ENCODE data around the gene EPHB4.

The EPHB4 gene

DNA sequence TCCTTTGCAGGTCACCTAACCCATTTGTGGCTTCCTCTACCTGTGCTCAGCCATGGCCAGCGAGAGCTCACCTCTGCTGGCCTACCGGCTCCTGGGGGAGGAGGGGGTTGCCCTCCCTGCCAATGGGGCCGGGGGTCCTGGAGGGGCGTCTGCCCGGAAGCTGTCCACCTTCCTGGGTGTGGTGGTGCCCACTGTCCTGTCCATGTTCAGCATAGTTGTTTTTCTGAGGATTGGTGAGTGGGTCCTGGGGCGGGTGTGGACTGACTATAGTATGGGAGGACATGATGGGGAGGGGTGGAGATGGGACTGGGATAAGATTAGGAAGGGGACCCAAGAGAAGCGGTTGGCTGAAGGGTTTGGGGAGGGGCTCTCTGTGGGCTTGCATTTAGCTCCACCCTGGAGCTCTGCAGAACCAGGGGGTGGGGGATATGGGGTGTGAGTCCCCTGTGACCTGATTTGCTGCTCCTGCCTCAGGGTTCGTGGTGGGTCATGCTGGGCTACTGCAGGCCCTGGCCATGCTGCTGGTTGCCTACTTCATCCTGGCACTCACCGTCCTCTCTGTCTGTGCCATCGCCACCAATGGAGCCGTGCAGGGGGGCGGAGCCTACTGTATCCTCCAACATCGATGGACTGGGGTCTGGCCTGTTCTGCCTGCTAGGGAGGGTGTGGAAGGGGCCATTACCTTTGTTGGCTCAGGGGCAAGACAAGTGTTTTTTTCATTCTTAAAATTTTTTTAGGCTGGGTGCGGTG lies 27.0 kb upstream of the EPHB4 start:
- no peak for DNase-seq

DNA sequence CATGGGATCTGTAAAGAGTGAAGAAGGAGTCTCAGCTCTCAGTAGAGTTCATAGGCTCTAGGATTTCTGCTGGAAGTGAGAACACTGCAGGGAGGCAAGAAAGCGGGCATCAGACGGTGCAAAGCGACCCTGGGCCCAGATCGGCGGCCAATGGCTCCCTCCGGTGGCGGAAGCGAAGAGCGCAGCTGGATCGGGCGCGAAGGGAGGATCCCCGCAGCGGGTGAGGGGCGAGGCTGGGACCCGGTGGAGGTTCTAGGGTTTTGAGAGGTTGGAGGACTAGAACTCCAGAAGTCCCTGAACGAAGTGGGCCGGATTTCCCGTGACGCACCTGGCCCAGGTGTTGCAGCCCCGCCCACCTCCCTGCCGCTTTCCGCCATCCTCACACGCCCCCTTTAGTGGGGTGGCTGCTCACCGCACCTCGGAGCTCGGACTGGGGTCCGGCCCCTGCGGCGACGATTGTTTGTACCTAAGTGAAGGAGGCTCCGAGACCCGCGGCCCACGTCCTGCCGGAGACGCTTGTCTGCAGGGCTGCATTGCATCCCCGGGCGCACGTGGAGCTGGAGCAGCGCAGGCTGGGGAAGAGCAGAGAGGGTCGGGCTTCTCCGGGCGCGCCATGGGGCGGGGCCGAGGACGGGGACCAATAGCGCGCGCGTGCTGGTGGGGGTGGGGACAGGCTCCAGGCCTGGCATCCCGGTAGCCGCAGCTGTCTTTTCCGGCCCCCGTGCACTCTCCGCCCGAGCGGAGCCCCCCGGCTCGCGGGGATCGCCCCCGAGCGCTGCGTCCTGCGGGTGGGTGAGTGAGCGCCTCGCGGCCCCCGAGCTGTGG lies 24.9 kb upstream of the EPHB4 start, which contains the start of gene SLC12A9:
TSS of gene SLC12A9 (plus strand) at position 666 of the 825 bp plus-strand sequence. CDS start 1,485 bp downstream, outside the sequence.
- peak; percentile 93 for DNase-seq

DNA sequence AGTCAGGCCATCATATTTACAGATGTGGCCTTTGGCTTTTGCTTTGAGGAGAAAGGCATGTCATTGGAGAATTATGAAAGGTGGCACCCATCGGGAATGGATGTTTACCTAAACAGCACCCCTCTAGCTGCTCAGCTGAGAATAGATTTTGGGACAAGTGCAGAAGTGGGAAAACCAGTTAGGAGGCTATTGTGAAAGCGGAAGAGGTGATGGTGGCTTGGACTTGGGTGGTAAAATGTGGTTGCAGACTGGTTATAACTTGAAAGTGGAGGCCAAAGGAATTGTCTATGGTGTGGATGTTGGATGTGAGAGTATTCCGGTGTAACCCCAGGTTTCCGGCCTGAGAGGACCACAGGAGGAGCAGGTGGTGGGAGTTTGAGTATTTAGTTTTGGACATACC lies 20.0 kb upstream of the EPHB4 start:
- DNase-seq = no peak

DNA sequence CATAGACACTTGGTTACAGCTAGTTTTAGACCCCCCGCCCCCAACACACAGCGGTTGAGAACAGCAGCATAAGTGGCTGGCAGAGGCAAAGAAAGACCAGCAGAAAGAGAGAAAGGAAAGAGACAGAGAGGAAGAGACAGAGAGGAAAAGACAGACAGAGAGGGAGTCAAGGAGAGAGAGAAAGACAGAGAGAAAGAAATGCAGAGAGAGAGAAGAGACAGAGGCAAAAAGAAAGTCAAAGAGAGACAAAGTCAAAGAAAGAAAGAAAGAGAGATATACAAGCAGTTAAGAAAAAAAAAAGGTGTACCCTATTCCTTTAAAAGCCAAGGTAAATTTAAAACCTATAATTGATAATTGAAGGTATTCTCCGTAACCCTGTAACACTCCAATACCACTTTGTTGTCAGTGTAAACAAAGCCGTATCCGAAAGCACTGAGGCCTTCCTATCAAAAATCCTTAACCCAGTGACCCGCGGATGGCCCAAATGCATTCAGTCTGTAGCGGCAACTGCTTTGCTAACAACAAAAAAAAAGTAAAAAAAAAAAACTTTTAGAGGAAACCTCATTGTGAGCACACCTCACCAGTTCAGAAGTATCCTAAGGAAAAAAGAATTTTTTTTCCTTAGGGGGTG lies 13.3 kb upstream of the EPHB4 start:
- DNase-seq = no peak

DNA sequence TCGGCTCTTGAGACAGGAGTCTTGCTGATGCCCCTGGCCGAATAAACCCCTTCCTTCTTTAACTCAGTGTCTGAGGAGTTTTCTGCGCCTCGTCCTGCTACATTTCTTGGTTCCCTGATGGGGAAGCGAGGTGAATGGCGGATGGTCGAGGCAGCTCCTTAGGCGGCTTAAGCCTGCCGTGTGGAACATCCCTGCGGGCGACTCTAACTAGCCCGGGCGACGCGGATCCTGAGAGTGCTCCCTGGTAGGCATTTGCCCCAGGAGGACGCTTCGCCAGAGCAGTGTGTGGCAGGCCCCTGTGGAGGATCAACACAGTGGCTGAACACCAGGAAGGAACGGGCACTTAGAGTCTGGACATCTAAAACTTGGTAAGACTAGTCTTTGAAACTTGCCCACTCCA lies 12.0 kb upstream of the EPHB4 start:
- no peak for DNase-seq

DNA sequence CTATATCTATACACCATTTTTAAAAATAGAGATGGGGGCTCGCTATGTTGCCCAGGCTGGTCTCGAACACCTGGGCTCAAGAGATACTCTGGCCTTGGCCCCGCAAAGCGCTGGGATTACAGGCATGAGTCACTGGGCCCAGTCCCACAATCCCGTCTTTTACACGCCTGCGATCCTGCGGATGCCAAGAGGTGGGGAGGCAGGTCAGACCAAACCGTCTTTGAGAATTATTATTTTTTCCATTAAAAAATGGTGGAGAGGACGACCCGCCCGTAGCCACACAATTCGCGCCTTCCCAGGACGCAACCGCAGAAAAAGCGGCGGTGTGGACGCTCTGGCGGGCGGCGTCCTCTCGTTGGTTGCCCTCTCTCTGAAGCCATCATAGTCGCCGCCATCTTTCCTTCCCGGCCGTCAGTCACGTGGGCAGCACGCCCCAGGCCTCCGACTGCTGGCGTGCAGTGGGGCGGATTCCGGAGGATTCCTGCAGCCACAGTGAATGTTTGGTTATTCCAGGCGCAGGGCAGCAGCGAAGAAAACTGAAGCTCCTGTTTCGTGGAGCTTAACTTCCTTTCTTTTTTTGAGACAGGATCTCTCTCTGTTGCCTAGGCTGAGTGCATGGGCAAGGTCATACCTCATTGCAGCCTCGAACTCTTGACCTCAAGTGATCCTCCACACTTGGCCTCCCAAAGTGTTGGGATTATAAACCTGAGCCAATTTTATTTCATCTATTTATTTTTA lies 9.9 kb upstream of the EPHB4 start:
- DNase-seq = peak; percentile 81

DNA sequence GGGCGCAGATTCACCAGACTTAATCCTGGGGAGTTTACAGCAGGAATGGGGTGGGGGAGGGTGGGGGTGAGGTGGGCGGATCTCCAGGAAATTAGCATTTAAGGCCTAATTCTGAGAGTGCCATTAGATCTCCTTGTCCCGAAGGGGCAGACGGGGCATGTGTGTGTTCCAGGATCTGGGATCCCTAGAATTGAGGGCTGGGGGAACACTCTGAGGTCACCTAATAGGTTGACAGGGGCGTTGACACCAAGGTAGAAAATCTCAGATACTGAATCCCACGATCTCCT lies 9.4 kb upstream of the EPHB4 start:
- no peak for DNase-seq

DNA sequence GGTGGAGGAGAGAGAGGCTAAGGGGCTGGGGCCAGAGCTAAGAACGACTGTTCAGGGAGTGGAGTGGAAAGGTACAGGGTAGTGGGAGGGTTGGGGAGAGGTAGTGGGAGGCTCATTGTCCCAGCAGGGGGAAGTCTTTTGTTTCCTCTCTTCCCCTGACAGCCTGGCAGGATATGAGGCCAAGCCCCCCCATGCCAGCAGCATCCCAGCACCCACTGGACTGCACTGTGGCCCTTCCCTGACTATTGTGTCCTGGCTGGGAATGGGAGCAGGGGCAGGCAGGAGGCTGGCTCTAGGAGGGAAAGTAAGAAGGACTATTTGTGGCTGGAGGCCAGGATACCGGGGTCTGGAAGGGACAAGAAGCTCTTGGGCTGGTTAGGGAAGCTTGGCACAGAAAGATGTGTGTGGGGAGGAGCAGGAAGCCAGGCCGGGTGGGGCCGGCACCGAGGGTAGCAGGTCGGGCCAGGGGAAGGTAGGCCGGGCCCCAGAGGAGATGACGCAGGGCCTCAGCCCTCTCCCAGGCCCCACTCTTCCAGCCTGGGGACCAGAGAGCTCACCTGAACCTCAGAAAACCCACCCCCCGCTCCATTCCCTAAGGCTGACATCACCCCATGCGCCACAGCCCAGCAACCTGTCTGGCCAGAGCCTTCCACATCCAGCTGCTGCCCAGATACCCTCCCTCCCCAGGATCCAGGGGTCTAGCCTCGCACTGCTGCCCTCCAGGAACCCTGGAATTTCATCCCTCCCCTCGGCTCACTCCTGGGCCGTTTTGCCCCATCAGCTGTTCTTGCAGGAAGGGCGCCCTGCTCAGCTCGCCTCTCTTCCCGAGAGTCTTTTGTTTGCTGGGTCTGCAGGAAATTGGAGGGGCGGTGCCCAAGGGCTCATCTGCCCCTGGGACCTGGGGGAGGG lies 8.8 kb upstream of the EPHB4 start:
- DNase-seq = no peak

DNA sequence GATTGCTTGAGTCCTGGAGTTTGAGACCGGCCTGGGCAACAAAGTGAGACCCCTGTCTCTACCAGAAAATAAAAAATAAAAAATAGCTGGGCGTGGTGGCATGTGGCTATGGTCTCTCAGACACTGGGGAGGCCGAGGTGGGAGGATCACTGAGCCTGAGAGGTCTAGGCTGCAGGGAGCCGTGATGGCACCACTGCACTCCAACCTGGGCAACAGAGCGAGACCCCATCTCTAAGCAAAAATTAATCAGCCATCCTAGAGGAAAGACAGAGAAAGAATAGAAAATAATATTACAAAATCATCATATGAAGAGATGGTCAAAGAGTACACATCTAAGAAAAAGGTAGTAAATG lies 4.9 kb upstream of the EPHB4 start:
- no peak for DNase-seq

DNA sequence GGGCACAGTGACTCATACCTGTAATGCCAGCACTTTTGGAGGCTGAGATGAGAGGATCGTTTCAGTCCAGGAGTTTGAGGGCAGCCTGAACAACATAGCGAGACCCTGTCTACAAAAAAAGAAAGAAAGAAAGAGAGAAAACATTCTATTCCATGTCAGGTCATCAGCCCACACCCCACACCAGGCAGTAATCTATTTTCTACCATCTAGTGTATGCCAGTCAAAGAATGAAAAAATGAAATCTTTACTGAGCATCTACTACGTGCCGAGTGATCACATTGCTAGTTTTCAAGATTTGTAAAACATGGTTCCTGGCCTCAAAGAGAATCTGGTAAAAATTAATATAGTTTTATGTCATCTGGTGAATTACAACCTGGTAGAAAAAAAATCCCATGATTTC lies 3.1 kb upstream of the EPHB4 start:
- DNase-seq = no peak

DNA sequence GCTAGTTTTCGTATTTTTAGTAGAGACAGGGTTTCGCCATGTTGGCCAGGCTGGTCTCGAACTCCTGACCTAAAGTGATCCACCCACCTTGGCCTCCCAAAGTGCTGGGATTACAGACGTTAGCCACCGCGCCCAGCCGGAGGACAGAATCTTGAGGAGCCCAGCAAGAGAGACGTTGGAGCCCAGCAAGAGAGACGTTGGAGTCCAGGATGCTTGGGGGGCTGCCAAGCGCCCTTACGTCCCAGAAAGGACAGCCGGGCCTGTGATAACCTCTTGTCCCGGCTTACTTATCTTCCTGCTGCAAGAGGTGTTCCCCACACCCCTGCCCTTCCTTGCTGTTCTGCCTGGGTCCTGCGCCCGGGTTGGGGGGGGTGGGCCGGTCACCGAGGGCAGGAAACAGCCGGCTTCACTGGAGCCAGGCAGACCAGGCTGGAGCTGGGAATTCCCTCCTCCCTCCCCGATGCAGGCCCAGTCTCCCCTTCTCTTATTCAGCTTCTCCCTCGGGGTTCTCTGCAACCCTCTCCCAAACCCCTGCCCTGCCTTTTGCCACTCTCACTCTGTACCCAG lies 1.9 kb upstream of the EPHB4 start:
- no peak for DNase-seq

DNA sequence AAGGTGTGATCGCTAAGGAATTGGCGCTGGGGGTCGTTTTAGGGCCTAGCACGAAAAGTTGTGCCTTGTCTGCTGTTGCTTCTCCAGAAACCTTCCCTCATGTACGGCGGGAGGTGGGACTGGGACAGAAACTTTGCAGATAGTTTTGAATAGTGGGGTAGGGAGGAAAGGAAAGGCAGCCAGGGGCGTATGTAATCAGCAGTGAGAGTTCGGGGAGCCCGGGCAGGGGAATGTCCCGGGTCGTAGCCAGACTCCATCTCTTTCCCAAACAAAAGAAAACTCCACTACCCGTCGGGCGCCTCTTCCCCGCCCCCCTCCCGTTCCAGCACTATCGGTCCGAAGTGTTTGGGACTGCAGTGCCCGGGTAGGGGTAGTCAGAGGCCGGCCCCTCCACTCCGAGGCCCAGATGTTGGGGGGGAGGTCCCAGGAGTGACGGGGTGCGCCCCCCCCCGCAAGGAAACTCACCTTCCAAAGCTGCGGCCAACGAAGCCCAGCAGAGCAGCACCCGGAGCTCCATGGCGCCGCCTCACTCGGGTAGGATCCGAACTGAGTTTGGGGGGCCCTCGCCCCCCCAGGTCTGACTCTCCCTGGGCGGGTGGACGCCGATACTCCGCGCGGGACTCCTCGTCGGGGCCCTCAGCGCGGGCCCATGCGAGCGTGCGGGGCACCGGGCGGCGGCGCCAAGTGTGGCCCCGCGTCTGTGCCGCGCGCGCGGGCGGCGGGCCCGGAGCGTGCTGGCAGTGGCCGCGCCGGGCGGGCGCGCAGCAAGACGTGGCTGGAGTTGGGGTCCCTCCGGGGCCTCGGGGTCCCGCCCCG lies 601 bp downstream of the EPHB4 start:
- no peak for DNase-seq

DNA sequence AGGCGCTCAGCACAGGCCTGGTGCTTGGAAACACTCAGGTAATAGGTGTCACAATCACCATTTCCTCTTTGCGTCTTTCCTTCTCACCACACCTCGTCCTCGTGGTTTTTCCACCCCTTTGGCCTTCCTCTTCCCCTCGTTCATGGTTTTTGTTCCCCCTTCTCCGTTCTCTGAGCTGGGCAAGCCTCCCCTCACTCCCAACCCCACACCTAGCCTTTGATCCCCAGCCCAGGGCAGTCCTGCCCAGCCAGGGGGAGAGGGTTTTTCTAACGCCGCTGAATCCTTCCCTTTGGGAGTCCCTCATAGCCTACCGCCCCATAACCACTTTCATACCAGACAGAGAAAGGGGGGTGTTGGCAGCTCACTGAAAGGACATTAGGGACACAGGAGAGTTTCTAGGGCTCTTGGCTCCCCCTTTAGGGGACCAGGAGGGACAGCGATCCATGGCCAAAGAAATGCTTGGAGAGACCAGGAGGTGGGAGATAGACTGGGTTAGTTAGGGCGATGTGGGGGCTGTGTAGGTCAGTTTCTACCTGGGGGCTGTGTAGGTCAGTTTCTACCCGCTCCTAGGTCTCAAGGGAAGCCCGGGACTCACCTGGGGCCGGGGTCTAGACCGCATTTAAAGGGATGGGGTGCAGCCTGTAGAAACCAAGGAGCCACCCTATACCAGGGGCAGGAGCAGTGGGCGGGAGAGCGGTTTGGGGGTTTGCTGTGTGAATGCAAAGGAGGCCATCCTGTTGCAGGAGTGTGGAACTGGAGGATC lies 1.4 kb downstream of the EPHB4 start:
- no peak for DNase-seq

DNA sequence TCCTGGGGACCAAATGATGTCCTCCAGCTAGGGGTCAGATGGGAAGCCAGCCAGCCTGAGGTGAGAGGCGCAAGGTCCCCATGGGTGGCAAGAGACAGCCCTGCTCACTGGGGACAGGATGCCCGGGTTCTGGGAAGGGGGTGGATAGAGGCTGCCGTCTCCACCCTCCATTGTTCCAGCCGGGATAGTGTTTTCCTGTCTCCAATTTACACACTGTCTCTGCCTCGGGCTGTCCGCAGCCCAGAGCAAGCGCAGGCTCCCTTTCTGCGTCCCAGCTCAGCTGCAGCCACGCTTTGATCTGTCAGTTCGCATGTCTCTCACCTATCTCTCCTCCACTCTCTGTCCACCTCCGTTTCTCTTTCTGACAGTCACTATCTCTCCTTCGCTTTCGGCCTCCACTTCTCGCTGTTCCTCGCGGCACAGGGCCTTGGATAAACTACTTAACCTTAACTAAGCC lies 2.1 kb downstream of the EPHB4 start:
- no peak for DNase-seq

DNA sequence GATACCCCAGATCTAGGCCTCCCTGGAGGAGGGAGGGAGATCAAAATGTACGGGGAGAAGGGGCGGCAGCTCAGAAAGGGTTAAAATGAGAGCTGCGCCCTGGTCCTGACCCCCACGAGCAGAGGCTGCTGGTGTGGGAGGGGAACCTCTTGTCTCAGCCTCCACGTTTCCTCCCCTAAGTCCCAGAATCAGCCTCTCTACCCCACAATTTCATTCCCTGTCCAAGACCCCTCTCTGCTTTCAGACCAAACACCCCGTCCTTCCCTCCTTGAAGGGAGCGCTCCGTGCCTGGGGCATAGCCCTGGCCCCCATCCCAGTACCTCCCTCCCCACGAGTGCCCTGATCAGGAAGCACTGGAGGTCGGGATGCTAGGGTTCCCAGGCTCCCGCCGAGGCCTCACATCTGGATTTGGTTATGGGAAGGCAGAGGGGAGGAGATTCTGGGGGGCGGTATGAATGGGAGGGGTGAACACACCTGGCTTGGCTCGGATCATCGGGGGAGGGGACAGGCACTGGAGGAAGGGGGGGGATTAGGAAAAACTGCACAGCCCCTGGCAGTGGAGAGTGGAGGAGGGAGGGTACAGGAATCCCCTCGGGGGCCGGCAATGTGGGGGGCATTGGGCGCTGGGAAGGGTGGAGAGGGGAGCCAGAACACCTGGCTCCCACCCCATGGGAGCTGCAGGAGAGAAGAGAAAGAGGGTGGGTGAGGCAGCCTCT lies 2.7 kb downstream of the EPHB4 start:
- no peak for DNase-seq

DNA sequence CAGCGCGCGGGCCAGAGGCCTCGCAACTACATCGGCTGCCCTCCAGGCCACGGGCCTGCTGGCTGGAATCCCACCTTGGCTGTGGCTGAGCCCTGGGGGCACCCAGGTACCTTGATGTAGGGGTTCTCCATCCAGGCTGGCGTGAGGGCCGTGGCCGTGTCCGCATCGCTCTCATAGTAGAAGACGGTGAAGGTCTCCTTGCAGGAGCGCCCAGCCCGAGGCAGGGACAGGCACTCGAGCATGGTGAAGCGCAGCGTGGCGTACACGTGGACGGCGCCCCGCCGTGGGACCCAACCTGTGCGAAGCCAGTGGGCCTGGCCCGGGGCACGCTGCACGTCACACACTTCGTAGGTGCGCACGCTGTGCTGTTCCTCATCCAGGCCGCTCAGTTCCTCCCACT lies 3.8 kb downstream of the EPHB4 start:
- no peak for DNase-seq

DNA sequence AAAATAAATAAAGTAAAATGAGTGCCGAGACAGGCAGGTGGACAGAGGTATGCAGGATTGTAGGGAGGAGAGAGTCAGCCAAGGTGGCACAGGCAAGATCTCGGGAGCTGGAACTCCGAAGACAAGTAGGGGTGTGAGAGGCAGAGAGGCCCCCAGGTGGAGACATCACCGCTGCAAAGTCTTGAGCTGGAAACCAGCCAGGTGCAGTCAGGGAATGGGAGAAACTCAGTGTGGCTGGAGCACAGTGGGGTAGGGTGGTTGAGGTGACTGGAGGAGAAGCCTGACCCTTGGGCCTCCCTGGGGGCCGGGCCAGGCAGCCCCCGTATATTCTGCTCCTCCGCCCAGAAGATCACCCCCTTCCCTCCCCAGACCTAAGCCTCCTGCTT lies 4.2 kb downstream of the EPHB4 start:
- DNase-seq = no peak

DNA sequence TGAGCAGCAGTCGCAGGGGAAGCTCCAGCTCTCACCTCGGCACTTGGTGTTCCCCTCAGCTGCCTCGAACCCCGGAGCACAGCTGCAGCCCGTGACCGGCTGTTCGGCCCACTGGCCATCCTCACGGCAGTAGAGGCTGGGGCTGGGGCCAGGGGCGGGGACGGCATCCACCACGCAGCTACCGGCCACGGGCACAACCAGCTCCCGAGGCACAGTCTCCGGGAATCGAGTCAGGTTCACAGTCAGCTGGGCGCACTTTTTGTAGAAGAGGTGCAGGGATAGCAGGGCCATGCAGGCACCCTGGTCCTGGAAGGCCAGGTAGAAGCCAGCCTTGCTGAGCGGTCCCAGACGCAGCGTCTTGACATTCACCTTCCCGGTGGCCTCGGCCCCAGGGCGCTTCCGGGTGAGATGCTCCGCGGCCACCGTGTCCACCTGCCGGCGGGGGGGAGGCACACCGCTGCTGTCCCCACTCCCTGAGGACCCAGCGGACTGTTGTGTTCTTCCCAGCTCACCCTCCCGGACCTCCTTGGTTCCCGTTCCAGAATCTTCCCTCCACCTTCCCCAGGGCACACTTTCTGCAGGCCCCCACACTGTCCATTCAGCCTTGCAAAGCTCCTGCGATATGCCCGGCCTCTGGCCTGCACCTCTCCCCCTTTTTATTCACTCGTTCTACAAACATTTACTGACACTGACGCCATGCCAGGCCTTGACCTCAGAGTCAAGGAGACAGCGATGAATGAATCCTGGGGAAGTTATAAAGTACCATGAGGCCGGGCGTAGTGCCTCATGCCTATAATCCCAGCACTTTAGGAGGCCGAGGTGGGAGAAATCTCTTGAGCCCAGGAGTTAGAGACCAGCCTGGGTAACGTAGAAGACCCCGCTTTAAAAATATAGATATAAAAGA lies 4.8 kb downstream of the EPHB4 start:
- DNase-seq = no peak

Data from inflammatory macrophage treated with lipopolysaccharide for 4 hours (primary cell).